Measurements from ENCODE around the gene SLA2.
A peak's percentile ranks its signal among the peaks of the same experiment; 100 is the strongest.
"Not testable (repeated sequence)": the region's sequence is repeated elsewhere in the genome, so short reads cannot be mapped to it uniquely, and the experiment has no call there.

SLA2 gene

DNA sequence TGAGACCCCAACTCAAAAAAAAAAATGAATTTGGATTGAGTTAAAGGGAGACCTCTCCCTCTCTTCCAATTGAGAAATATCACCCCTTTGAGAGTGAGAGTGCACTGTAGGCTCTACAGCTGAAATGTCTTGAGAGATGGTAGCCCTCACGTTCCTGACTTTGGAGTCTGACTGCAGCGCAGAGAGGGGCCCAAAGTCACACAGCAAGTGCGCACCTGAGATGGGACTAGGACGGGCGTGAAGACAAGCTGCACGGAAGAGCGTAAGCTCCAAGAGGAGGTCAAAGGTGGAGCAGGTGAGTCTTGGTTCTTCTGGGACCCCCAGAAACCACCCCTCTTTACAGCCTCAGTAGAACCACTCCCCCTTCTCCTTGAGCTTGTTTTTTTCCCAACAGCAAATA lies 643 bp downstream of the SLA2 start:
- DNase-seq (ENCODE audit: low read depth in 2 of 2) = no peak

- DNase-seq (ENCODE audit: low read depth in 2 of 2) = peak in 1 of 2 donors; percentile 10
Observed at GRCh38 chr20:36644706-36645095, 1.3 kb downstream of the SLA2 start.

GRCh38 chr20:36644032-36644705 lies 1.8 kb downstream of the SLA2 start:
- peak; percentile 17 to 18 for DNase-seq (ENCODE audit: low read depth in 2 of 2)

GRCh38 chr20:36642136-36642535 lies 3.9 kb downstream of the SLA2 start:
- DNase-seq (ENCODE audit: low read depth in 2 of 2) = no peak

DNA sequence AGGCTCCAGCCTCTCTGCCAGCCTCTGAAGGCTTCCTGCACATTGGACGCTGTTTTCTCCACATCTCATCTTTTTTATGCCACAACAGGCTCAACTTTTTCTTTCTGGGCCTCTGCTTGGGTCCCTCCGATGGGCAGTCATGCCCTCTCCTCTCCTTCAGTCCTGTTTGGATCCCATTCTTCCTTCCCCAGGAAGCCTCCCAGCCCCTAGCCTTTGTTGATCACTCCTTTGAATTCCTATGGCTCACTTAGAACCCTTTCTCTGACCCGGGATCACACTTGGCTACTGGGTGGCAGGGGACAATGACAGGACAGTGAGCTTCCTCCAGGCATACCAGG lies 4.5 kb downstream of the SLA2 start:
- DNase-seq (ENCODE audit: low read depth in 2 of 2) = no peak

- DNase-seq (ENCODE audit: low read depth in 2 of 2) = not testable (repeated sequence)
Observed at GRCh38 chr20:36638876-36639400, 7.1 kb downstream of the SLA2 start.

- no peak for DNase-seq (ENCODE audit: low read depth in 2 of 2)
Observed at GRCh38 chr20:36634342-36634741, 11.7 kb downstream of the SLA2 start.

DNA sequence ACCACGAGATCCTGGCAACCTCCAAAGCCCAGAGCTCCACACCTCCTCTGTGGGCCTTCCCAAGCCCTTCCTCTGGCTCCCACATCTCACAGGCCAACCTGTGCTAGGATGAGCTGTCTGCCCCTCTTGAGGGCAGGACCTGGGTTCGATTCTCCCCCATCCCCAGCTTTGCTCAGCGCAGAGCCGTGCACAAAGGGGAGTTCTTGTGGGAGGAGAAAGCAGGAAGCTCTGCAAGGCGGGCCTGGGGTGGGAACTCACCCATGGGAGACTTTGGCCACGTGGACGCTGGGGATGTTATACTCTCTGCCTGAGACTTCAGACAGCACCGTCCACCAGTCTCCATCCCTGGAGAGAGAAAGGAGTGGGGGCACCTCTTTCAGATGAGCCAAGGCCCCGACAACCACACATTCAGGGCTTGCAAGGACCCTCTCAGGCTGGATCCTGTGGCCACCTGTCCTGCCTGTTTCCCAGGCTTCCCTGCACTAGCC lies 12.7 kb downstream of the SLA2 start:
- DNase-seq (ENCODE audit: low read depth in 2 of 2) = no peak

DNA sequence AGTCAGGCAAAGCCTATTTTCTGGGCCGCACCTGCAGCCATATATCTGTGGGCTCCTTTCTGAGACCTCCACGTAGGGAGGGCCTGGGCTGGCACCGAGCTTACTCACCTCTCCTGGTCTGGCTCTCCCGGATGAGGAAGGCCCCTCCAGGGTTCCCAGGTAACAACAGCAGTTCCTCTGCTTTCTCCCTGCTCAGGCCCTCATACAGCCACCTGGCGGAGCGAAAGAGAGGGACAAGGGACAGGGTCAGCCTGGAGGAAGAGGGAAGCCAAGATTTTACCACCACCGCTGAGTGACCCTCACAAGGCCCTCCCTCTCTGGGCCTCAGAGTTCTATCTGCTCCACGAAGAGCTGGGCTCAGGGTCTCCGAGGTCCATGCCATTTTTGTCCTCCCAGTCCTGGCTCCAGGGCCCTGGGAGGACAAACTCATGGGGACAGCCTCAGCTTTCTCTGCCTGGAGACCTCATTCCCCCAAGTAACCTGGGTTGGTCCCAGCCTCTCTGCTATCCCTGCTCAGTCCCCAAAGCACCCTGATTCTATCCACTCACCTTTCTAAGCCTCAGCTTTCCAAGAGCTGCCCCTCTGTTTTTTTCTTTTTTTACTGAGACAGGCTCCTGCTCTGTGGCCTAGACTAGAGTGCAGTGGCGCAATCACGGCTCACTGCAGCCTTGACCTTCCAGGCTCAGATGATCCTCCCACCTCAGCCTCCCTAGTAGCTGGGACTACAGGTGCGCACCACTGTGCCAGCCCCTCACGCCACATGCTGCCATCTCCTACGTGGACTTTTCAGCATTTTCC lies 13.3 kb downstream of the SLA2 start:
- no peak for DNase-seq (ENCODE audit: low read depth in 2 of 2)

DNA sequence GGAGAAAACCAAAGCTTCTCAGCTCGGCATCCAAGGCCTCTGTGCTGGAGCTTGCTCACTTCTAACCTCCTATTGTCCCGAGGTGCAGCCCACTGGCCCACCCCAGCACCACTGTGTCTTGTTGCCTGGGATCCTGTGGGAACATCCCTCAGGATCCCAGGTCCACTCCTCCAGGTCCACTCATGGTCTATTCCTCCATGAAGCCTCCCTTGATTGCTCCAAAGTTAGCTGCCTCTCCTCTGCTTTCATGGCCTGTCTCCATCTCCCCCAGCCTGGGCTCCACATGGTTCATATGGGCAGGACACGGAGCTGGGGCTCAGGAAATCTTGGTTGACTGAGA lies 13.9 kb downstream of the SLA2 start:
- no peak for DNase-seq (ENCODE audit: low read depth in 2 of 2)

DNA sequence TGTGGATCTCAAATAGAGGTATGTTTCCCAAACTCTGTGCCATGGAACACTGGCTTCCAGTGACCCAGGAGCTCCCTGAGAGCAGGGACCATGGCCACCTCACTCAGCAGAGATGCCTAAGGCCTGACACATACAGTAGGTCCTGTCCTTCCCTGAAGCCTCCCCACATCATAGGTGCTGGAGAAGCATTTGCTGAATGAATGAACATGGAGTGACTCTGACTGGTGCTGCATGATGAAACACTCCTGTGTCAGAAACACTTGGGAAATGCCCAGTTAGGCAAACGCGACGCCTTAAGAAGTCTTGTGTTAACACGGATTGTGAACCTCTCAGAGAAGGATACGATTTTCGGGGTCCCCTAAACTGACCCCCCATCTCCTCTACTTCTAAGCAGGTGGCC lies 14.3 kb downstream of the SLA2 start:
- no peak for DNase-seq (ENCODE audit: low read depth in 2 of 2)

GRCh38 chr20:36629719-36630681 lies 16.0 kb downstream of the SLA2 start:
- no peak for DNase-seq (ENCODE audit: low read depth in 2 of 2)

GRCh38 chr20:36628076-36628475 lies 17.9 kb downstream of the SLA2 start:
- no peak for DNase-seq (ENCODE audit: low read depth in 2 of 2)

DNA sequence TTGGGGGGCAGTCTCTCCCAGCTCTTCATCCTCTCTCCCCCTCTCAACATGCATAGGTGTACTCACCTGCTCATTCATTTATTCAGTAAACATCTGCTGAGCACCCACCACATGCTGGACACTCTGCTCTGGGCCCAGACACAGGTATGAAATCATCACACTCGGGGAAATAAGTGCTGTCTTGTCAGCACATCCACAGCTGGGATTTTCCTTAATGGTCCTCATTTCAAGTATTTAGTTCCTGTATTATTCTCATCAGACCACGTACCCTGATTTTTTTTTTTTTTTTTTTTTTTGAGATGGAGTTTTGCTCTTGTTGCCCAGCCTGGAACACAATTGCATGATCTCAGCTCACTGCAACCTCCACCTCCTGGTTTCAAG lies 21.1 kb downstream of the SLA2 start:
- DNase-seq (ENCODE audit: low read depth in 2 of 2) = no peak

DNA sequence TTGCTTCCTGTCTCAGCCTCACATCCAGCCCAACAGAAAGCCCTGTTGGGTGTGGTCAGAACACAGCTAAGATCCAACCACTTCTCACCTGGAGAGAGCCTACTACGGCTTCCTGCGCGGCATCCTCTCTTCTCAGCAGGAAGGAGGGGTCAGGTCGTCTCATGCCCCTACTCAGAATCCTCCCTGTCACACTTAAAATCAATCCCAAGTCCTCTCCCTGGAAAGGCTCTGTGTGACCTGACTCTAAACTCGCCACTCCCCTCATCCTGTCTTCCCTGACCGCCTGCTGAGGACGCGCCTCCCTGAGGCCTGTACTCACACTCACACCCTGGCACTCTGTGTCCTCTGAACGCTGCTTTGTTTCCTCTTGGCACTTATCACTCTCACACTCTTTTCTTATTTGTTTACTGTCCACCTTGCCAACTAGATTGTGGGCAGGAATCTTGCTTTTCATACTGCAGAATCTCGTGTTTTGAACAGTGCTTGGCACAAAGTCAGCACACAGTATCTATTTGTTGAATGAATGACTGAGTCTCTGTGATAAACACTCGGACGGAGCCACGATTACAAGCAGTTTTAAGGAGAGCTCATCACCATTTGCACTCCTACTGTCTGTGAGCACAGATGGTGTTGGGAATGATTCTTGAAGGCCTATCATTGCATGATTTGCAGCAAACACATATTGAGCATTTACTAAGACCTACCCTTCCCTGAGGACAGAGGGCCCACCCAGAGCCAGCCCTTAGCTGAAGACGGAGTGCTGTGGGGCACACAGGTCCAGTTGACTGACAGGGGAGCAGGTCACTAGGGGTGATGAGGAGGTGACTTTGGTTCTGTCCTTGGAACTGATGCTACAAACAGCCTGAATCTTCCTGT lies 21.7 kb downstream of the SLA2 start:
- DNase-seq (ENCODE audit: low read depth in 2 of 2) = no peak

GRCh38 chr20:36623444-36623843 lies 22.6 kb downstream of the SLA2 start:
- DNase-seq (ENCODE audit: low read depth in 2 of 2) = no peak

- no peak for DNase-seq (ENCODE audit: low read depth in 2 of 2)
Observed at GRCh38 chr20:36620917-36621316, 25.1 kb downstream of the SLA2 start.

DNA sequence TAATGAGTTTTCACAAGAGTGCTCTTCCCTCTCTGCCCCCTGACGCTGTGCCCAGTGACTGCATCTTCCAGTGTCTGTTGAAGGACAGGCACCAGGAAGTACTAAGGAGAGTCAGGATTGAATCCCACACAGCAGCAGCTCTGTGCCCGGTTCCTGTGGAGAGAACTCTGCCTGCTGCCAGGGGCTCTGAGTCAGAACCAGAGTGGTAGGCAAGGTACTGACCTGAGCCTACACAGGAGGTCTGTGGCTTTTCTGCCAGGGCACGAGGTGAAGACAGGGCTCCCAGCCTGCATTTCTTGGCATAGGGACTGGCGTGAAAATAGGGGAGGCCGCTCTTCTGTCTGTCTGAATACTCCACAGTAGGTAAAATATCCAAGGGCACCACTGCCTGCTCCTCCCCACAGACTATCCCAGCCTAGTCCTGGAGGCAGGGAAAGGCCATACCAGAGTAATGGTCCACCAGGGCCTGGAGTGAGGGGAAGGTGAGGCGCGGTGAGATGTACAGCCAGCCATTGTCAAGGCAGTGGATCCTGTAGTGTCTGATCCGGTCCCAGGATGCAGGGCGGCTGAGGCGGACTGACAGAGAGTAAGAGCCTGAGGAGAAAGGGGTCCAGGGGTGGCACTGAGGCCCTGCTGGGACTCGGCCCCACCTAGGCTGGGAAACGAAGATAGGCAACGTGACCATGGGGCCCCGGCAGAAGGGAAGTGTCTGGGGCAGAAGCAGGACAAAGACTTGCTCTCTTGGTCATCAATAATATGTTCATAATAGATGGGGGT lies 31.0 kb downstream of the SLA2 start:
- no peak for DNase-seq (ENCODE audit: low read depth in 2 of 2)

DNA sequence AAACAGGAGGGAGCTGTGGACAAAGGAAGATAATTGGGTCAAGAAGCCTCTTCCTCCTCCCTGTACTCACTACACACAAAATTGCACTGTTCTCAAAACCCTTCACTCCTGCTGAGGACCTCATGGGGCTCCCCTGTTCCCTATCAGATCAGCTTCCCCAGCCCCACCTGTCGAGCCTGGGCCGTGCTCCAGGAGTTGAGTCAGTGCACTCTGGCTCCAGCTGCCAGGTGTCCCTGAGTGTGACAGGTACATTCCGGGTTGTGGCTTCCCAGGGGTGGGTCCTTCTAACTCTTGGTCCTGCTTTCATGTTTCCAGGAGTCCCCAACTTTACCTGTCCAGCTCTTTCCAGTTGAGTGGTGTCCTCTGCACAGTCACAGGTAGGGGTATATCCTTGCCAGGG lies 32.0 kb downstream of the SLA2 start:
- DNase-seq (ENCODE audit: low read depth in 2 of 2) = no peak

DNA sequence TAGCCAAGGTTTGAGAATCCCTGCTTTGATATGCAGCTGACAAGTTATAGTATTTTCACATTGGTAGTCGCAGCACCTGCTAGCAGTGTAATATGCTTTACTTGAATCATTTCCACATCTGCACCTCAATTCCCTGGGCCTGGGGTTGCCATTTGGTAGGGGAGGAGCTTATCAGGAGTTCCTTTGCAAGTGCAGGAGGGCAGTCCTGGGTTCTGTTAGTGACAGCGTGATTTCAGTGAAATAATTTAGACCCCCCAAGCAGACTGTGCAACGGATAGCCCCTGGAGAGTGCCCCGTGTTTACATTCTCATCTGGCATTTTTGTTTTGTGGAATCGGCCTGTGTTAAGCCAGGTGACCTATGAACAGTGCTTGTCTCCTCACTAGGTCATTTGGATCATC lies 34.4 kb downstream of the SLA2 start:
- DNase-seq (ENCODE audit: low read depth in 2 of 2) = no peak

DNA sequence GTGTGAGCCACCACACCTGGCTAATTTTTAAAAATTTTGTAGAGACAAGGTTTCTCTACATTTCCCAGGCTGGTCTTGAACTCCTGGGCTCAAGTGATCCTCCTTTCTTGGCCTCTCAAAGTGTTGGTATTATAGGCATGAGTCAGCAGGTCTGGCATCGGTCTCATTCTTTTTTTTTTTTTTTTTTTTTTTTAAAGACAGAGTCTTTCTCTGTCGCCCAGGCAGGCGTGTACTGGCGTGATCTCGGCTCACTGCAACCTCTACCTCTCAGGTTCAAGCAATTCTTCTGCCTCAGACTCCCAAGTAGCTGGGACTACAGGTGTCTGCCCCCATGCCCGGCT lies 37.6 kb downstream of the SLA2 start:
- not testable (repeated sequence) for DNase-seq (ENCODE audit: low read depth in 2 of 2)

Data from stimulated activated CD4-positive, alpha-beta T cell treated with anti-CD3 and anti-CD28 coated beads, Interleukin-1b, Interleukin-23, amount 100 ng/mL, for 1 hour (primary cell).